Neural cell (in vitro differentiated cells): ENCODE data around the gene S1PR1. TPM values are rescaled to one million over a fixed set of nuclear protein-coding genes. Genes with fewer than 3 reads are reported as not detected.

Experiments used
- H2AFZ ChIP-seq: fragments of 200-600, 300-800 bp; sonication (generic), shearing (Covaris generic); 2 replicates; pipeline ENCODE4 v1.6.0; 2014; ENCODE audit warnings: low read depth, mild to moderate bottlenecking, antibody characterized with exemption, low read length, moderate library complexity
- H3F3A ChIP-seq: fragments of 200-600 bp; shearing (Covaris generic); 2 replicates; pipeline ENCODE4 v1.6.1; 2016; ENCODE audit warnings: mild to moderate bottlenecking, moderate library complexity, mixed read lengths, antibody characterized with exemption, low read length; ENCODE audit not compliant: insufficient read depth, poor library complexity, severe bottlenecking
- H3K27ac ChIP-seq: fragments of 200-600, 300-800 bp; sonication (generic), shearing (Covaris generic); 2 replicates; pipeline ENCODE4 v1.5.1; 2014; ENCODE audit warnings: mild to moderate bottlenecking, low read length, moderate library complexity
- H3K27me3 ChIP-seq: fragments of 300-800, 200-600 bp; sonication (generic), shearing (Covaris generic); 2 replicates; pipeline ENCODE4 v1.6.0; 2014; ENCODE audit warnings: mild to moderate bottlenecking, low read depth, low read length, moderate library complexity; ENCODE audit not compliant: insufficient read depth
- H3K36me3 ChIP-seq: fragments of 300-800, 200-600 bp; sonication (generic), shearing (Covaris generic); 2 replicates; pipeline ENCODE4 v1.5.1; 2014; ENCODE audit warnings: mild to moderate bottlenecking, antibody characterized with exemption, low read length, moderate library complexity; ENCODE audit not compliant: insufficient read depth
- H3K4me2 ChIP-seq: fragments of 300-800, 200-600 bp; sonication (generic), shearing (Covaris generic); 2 replicates; pipeline ENCODE4 v1.6.0; 2014; ENCODE audit warnings: mild to moderate bottlenecking, low read length
- H3K4me3 ChIP-seq: fragments of 300-800, 200-600 bp; sonication (generic), shearing (Covaris generic); 2 replicates; pipeline ENCODE4 v1.5.1; 2014; ENCODE audit warnings: mild to moderate bottlenecking, low read length, moderate library complexity
- H3K79me2 ChIP-seq: fragments of 200-600 bp; shearing (Covaris generic); replicated peaks from 2 replicates; pipeline ENCODE4 v1.6.0; 2014; ENCODE audit warnings: mild to moderate bottlenecking, low read length, moderate library complexity; ENCODE audit not compliant: insufficient read depth
- H3K9ac ChIP-seq: fragments of 300-800, 200-600 bp; sonication (generic), shearing (Covaris generic); 2 replicates; pipeline ENCODE4 v1.6.1; 2016; ENCODE audit warnings: mild to moderate bottlenecking, low read length, mixed read lengths
- H3K9me2 ChIP-seq: fragments of 200-600 bp; shearing (Covaris generic); 2 replicates; pipeline ENCODE4 v1.6.1; 2016; ENCODE audit warnings: mild to moderate bottlenecking, low read length, mixed read lengths; ENCODE audit not compliant: insufficient read depth
- H3K9me3 ChIP-seq: fragments of 200-600, 300-800 bp; sonication (generic), shearing (Covaris generic); 2 replicates; pipeline ENCODE4 v1.6.1; 2016; ENCODE audit warnings: mild to moderate bottlenecking, mixed run types, low read length, moderate library complexity, mixed read lengths
- H4K20me1 ChIP-seq: fragments of 200-600 bp; shearing (Covaris generic); 2 replicates; pipeline ENCODE4 v1.6.1; 2016; ENCODE audit warnings: mild to moderate bottlenecking, mixed run types; ENCODE audit not compliant: insufficient read depth
- CTCF ChIP-seq: fragments of 450-650 bp; IDR thresholded peaks from 2 replicates; pipeline ENCODE4 v1.5.1; 2014; ENCODE audit warnings: antibody characterized with exemption, mild to moderate bottlenecking, moderate library complexity; ENCODE audit not compliant: poor library complexity, severe bottlenecking
- EP300 ChIP-seq: fragments of 450-650 bp; conservative IDR thresholded peaks from 2 replicates; pipeline ENCODE4 v1.6.1; 2014; ENCODE audit warnings: antibody characterized with exemption, mild to moderate bottlenecking, moderate library complexity; ENCODE audit not compliant: poor library complexity, severe bottlenecking
- EZH2 ChIP-seq: fragments of 200-600, 300-800 bp; shearing (Covaris generic), sonication (generic); IDR thresholded peaks from 2 replicates; pipeline ENCODE4 v1.6.1; 2014; ENCODE audit warnings: antibody characterized with exemption, low read length, borderline replicate concordance, mild to moderate bottlenecking; ENCODE audit not compliant: insufficient read depth, poor library complexity, severe bottlenecking
- MXI1 ChIP-seq: fragments of 450-650 bp; conservative IDR thresholded peaks from 2 replicates; pipeline ENCODE4 v1.6.1; 2014; ENCODE audit warnings: antibody characterized with exemption, mild to moderate bottlenecking; ENCODE audit not compliant: poor library complexity, severe bottlenecking
- POLR2AphosphoS5 ChIP-seq: IDR thresholded peaks from 2 replicates; pipeline ENCODE4 v1.6.1; 2012
- RAD21 ChIP-seq: fragments of 450-650 bp; conservative IDR thresholded peaks from 2 replicates; pipeline ENCODE4 v1.6.1; 2014; ENCODE audit warnings: antibody characterized with exemption, mild to moderate bottlenecking, moderate library complexity
- REST ChIP-seq: IDR thresholded peaks from 2 replicates; pipeline ENCODE4 v1.6.1; 2012; ENCODE audit warnings: borderline replicate concordance
- SMC3 ChIP-seq: fragments of 450-650 bp; conservative IDR thresholded peaks from 2 replicates; pipeline ENCODE4 v1.6.1; 2014; ENCODE audit warnings: antibody characterized with exemption, mild to moderate bottlenecking, moderate library complexity; ENCODE audit not compliant: poor library complexity
- TAF1 ChIP-seq: IDR thresholded peaks from 2 replicates; pipeline ENCODE4 v1.6.1; 2012; ENCODE audit warnings: low read depth
- polyA plus RNA-seq: library from polyadenylated mRNA; depleted of rRNA; stranded (reverse); fragments of >200 nt; gene quantifications from 2 replicates; pipeline ENCODE4 v1.2.3, GENCODE V29; 2014

The S1PR1 gene
- polyA plus RNA-seq, 1 donor from 2014 or later = not detected

- H3K9me2 ChIP-seq = no peaks in the 10 kb centered on the region
- no peak overlapping the region for H3K4me2 ChIP-seq
- H3K9me3 ChIP-seq = no peaks in the 10 kb centered on the region
- no peak overlapping the region for H2AFZ ChIP-seq
- no peak overlapping the region for H3K4me3 ChIP-seq
- H3K9ac ChIP-seq = no peak overlapping the region
- TF ChIP-seq TAF1 = no peak
- no peak for TF ChIP-seq REST
- no peak for TF ChIP-seq SMC3
- TF ChIP-seq POLR2AphosphoS5 = no peak
- no peak for TF ChIP-seq RAD21
- TF ChIP-seq EP300 = no peak
- no peak for TF ChIP-seq CTCF
- TF ChIP-seq EZH2 = no peak
- TF ChIP-seq MXI1 = no peak
- H3K27me3 ChIP-seq = no peaks in the 10 kb centered on the region
- no peaks in the 10 kb centered on the region for H4K20me1 ChIP-seq
- H3K79me2 ChIP-seq = no peaks in the 10 kb centered on the region
- H3F3A ChIP-seq = no peaks in the 10 kb centered on the region
- H3K36me3 ChIP-seq = no peaks in the 10 kb centered on the region
- H3K27ac ChIP-seq = no peak overlapping the region
Measured at GRCh38 chr1:101264697-101265096, 27.9 kb downstream of the S1PR1 start.

GRCh38 chr1:101265684-101266083, 28.9 kb downstream of the S1PR1 start:
- Histone ChIP-seq H3K36me3 (no peaks in the 10 kb centered on the region), H3K9me3 (no peaks in the 10 kb centered on the region), H3K27me3 (no peaks in the 10 kb centered on the region), H3K27ac (no peak overlapping the region), H3K9me2 (no peaks in the 10 kb centered on the region), H3K9ac (no peak overlapping the region), H3K4me2 (no peak overlapping the region), H3K4me3 (no peak overlapping the region), H3K79me2 (no peaks in the 10 kb centered on the region), H4K20me1 (no peaks in the 10 kb centered on the region), H3F3A (no peaks in the 10 kb centered on the region), H2AFZ (no peak overlapping the region)
- TF ChIP-seq RAD21 (no peak), REST (no peak), POLR2AphosphoS5 (no peak), TAF1 (no peak), SMC3 (no peak), EZH2 (no peak), EP300 (no peak), CTCF (no peak), MXI1 (no peak)
